ENCODE measurements around the gene ARHGEF4.

DNA sequence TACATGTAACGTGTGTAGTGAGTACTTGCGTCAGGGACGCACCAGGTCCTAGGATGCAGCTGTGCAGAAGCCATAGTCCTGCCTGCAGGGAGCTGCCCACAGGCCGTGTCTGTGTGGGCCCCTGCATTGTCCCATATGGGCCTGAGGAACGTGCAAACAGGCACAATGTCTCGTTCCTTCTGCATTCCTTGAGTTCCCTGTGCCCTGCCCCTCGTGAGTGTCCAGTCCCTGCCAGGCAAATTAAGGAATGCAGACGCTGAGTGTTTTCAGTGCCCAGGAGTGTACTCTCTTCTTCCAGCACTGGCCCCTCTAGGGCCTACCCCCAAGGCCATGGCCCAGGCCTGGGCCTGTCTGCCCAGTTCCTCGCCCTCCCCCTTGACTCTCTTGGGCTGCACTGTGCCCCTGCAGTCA lies 194.7 kb downstream of the ARHGEF4 start:
- TF ChIP-seq, protein P1, sequence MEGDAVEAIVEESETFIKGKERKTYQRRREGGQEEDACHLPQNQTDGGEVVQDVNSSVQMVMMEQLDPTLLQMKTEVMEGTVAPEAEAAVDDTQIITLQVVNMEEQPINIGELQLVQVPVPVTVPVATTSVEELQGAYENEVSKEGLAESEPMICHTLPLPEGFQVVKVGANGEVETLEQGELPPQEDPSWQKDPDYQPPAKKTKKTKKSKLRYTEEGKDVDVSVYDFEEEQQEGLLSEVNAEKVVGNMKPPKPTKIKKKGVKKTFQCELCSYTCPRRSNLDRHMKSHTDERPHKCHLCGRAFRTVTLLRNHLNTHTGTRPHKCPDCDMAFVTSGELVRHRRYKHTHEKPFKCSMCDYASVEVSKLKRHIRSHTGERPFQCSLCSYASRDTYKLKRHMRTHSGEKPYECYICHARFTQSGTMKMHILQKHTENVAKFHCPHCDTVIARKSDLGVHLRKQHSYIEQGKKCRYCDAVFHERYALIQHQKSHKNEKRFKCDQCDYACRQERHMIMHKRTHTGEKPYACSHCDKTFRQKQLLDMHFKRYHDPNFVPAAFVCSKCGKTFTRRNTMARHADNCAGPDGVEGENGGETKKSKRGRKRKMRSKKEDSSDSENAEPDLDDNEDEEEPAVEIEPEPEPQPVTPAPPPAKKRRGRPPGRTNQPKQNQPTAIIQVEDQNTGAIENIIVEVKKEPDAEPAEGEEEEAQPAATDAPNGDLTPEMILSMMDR (IDR thresholded peaks at IDR 0.05) = no peak
- no peak for TF ChIP-seq POLR2A (IDR thresholded peaks at IDR 0.05)

All from sigmoid colon (tissue), 3 donors.